Panc1 (cell line): ENCODE data around the gene LRP1B. TPM values are rescaled to one million over a fixed set of nuclear protein-coding genes. Genes with fewer than 3 reads are reported as not detected.

ENCODE experiments used
- ATAC-seq: fragments of 200-7000 bp; cut with Tn5 transposase; 2 replicates; pipeline ENCODE4 v1.9.1; 2020; ENCODE audit warnings: mild to moderate bottlenecking, moderate library complexity
- BruUV-seq: library from RNA; stranded (reverse); fragments of 400-500 nt; replicated peaks from 2 replicates; lab custom pipeline; 2021; lab: Mats Ljungman, UMichigan
- CTCF ChIA-PET: fragments of 300-600 bp; sonication (Branson Sonifier 250); formaldehyde crosslinking; loops from one replicate; lab custom pipeline; 2022; ENCODE audit warnings: antibody characterized with exemption; lab: Charles Lee
- POLR2A ChIA-PET: fragments of 300-600 bp; sonication (Branson Sonifier 250); formaldehyde crosslinking; loops from one replicate; lab custom pipeline; 2022; ENCODE audit warnings: antibody characterized with exemption; lab: Charles Lee
- DNase-seq: peaks from one replicate; pipeline ENCODE4 v3.0.0-alpha.2; 2010; ENCODE audit warnings: low read depth, low spot score
- H3K27ac ChIP-seq: 2 replicates; pipeline ENCODE4 v1.5.1; 2011; ENCODE audit warnings: mild to moderate bottlenecking, low read length, inconsistent platforms
- H3K27me3 ChIP-seq: fragments of 200-500 bp; sonication (Bioruptor generic); 2 replicates; pipeline ENCODE4 v1.6.0; 2014; ENCODE audit warnings: low read length, inconsistent platforms; ENCODE audit not compliant: control insufficient read depth, insufficient read depth
- H3K36me3 ChIP-seq: fragments of 200-500 bp; sonication (Bioruptor generic); 2 replicates; pipeline ENCODE4 v1.5.1; 2014; ENCODE audit warnings: inconsistent platforms, mild to moderate bottlenecking, low read length, moderate library complexity; ENCODE audit not compliant: control insufficient read depth, insufficient read depth
- H3K4me1 ChIP-seq: 2 replicates; pipeline ENCODE4 v1.5.1; 2011; ENCODE audit warnings: inconsistent platforms, mild to moderate bottlenecking, low read length, moderate library complexity; ENCODE audit not compliant: control insufficient read depth, insufficient read depth
- H3K4me3 ChIP-seq, 2 experiments: 2 replicates each; pipeline ENCODE4 v1.5.1; 2011 to 2012; ENCODE audit warnings: low read depth in 2 of 2, low read length in 2 of 2, mild to moderate bottlenecking in 2 of 2, inconsistent platforms in 1 of 2, moderate library complexity in 1 of 2
- H3K9me3 ChIP-seq: fragments of 200-500 bp; sonication (Bioruptor generic); 2 replicates; pipeline ENCODE4 v1.5.1; 2014; ENCODE audit warnings: low read depth, mild to moderate bottlenecking, inconsistent platforms, low read length, moderate library complexity; ENCODE audit not compliant: control insufficient read depth, insufficient read depth
- POLR2AphosphoS5 ChIP-seq: IDR thresholded peaks from 2 replicates; pipeline ENCODE4 v1.6.1; 2012; ENCODE audit warnings: mild to moderate bottlenecking, low read depth, low read length, moderate library complexity
- SIN3A ChIP-seq: IDR thresholded peaks from 2 replicates; pipeline ENCODE4 v1.6.1; 2012; ENCODE audit warnings: low read depth, mild to moderate bottlenecking, low read length, moderate library complexity, borderline replicate concordance; ENCODE audit not compliant: insufficient read depth
- TCF7L2 ChIP-seq: IDR thresholded peaks from 2 replicates; pipeline ENCODE4 v1.6.1; 2011; ENCODE audit warnings: mild to moderate bottlenecking, low read depth, low read length, inconsistent platforms
- in situ Hi-C: cut with HindIII; loops from 2 replicates; pipeline ENCODE4 v1.10.0; 2016; ENCODE audit warnings: low sequenced_read_pairs, low pct_unique_long_range_greater_than_20kb
- intact Hi-C: fragments of 100-400 bp; cut with micrococcal nuclease; formaldehyde crosslinking; loops from one replicate; pipeline ENCODE4 v1.10.0; 2022; ENCODE audit not compliant: unreplicated experiment
- total RNA-seq: library from RNA; stranded (reverse); gene quantifications from one replicate; pipeline ENCODE4 v1.2.1, GENCODE V29; 2021; ENCODE audit not compliant: unreplicated experiment
- TF ChIP-seq, protein P1 (sequence below): fragments of 450-650 bp; IDR thresholded peaks from 2 replicates; pipeline ENCODE4 v1.5.1; 2017; ENCODE audit warnings: mild to moderate bottlenecking
- TF ChIP-seq, protein P2 (sequence below), 2 experiments: IDR thresholded peaks; 2 replicates each; pipeline ENCODE4 v1.6.1; 2011 to 2012; ENCODE audit warnings: low read depth in 2 of 2, control low read depth in 1 of 2, low read length in 1 of 2, mild to moderate bottlenecking in 1 of 2, moderate library complexity in 1 of 2; ENCODE audit not compliant: insufficient read depth in 1 of 2

Gene LRP1B
- total RNA-seq, 1 experiment from 2014 or later: 0.54 TPM

DNA sequence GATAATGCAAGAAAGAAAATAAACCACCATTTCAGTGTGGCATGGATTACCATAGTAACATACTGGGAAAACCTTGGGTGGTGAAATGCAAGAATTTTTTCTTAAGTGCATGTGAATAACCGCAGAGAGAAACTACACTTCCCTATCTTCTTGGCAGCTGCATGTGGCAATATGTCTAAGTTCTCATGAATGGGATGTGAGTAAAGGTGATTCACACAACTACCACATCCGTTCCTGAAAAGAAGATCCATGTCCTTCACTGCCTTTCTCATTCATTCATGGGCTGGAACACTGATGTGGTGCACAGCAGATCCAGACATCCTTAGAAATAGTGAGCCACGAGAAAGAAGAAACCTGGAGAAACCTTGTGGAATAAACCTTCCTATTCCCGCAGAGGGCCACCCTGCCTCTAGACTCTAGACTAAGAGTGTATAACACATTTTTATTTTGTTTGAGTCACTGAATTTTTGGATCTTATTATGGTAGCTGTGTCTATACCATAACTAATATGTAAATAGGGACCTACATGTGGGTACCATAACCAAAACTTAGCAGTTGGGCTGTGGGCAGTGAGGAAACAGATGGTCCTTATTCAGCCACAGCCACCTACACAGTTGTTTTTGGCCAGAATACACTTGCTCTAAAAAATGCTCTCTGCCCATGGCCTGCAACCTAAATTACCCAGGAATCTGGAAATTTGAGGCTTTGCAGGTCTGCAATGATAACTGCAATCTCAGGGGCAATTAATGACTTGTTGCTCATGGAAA is 573.3 kb downstream of the LRP1B start:
- Histone ChIP-seq H3K4me1 (no peaks in the 10 kb centered on the region), H3K36me3 (no peaks in the 10 kb centered on the region), H3K9me3 (no peaks in the 10 kb centered on the region), H3K27me3 (no peaks in the 10 kb centered on the region), H3K27ac (no peak overlapping the region), H3K4me3 (no peak overlapping the region)
- ATAC-seq (no peak), DNase-seq (peak; percentile 25)
- intact Hi-C loops: no loop called here
- TF ChIP-seq, protein P1, sequence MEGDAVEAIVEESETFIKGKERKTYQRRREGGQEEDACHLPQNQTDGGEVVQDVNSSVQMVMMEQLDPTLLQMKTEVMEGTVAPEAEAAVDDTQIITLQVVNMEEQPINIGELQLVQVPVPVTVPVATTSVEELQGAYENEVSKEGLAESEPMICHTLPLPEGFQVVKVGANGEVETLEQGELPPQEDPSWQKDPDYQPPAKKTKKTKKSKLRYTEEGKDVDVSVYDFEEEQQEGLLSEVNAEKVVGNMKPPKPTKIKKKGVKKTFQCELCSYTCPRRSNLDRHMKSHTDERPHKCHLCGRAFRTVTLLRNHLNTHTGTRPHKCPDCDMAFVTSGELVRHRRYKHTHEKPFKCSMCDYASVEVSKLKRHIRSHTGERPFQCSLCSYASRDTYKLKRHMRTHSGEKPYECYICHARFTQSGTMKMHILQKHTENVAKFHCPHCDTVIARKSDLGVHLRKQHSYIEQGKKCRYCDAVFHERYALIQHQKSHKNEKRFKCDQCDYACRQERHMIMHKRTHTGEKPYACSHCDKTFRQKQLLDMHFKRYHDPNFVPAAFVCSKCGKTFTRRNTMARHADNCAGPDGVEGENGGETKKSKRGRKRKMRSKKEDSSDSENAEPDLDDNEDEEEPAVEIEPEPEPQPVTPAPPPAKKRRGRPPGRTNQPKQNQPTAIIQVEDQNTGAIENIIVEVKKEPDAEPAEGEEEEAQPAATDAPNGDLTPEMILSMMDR: no peak
- TF ChIP-seq TCF7L2: no peak
- TF ChIP-seq, protein P2, sequence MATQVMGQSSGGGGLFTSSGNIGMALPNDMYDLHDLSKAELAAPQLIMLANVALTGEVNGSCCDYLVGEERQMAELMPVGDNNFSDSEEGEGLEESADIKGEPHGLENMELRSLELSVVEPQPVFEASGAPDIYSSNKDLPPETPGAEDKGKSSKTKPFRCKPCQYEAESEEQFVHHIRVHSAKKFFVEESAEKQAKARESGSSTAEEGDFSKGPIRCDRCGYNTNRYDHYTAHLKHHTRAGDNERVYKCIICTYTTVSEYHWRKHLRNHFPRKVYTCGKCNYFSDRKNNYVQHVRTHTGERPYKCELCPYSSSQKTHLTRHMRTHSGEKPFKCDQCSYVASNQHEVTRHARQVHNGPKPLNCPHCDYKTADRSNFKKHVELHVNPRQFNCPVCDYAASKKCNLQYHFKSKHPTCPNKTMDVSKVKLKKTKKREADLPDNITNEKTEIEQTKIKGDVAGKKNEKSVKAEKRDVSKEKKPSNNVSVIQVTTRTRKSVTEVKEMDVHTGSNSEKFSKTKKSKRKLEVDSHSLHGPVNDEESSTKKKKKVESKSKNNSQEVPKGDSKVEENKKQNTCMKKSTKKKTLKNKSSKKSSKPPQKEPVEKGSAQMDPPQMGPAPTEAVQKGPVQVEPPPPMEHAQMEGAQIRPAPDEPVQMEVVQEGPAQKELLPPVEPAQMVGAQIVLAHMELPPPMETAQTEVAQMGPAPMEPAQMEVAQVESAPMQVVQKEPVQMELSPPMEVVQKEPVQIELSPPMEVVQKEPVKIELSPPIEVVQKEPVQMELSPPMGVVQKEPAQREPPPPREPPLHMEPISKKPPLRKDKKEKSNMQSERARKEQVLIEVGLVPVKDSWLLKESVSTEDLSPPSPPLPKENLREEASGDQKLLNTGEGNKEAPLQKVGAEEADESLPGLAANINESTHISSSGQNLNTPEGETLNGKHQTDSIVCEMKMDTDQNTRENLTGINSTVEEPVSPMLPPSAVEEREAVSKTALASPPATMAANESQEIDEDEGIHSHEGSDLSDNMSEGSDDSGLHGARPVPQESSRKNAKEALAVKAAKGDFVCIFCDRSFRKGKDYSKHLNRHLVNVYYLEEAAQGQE (IDR thresholded peaks at IDR 0.05; ENCODE audit: insufficient read depth in 1 of 2, low read depth in 2 of 2, low read length in 1 of 2): no peak
- no peak for TF ChIP-seq POLR2AphosphoS5
- no peak for TF ChIP-seq SIN3A
- POLR2A ChIA-PET: no interaction called here
- BruUV-seq: no TSS peak
- CTCF ChIA-PET: no interaction called here
- in situ Hi-C loops: no loop called here

DNA sequence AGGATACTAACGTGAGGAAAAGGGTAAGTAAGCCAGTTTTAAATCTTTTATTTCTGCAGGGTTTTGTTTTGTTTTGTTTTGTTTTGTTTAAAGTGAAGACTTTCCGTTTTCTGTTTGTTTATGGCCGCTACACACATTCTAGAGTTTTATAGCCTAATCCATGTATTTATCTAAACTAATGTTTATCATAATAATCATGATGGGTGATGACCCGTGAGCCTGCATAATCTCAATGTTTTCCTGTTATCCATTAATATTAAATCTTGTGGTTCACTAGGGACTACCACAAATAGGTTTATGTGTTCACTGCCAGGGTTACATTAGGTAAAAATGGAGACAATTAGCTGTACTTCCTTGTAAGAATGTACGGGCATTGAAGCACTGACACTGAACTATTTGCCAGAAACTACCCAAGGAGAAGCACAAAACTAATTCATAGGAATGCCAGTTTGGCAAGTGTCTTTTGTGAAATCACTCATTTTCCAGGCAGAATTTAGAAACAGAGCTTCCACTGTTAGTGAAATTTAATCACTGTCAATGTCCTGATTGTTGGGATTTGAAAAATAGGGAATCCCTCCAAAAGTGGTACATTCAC is 574.8 kb downstream of the LRP1B start:
- TF ChIP-seq, protein P2 (IDR thresholded peaks at IDR 0.05; ENCODE audit: insufficient read depth in 1 of 2, low read depth in 2 of 2, low read length in 1 of 2): no peak
- TF ChIP-seq, protein P1: no peak
- no peak for TF ChIP-seq POLR2AphosphoS5
- TF ChIP-seq TCF7L2: no peak
- no peak for TF ChIP-seq SIN3A

More for the DNA sequence above, 574.8 kb downstream of the LRP1B start:
- DNase-seq (no peak), ATAC-seq (no peak)
- Histone ChIP-seq H3K27ac (no peak overlapping the region), H3K27me3 (no peaks in the 10 kb centered on the region), H3K4me1 (no peaks in the 10 kb centered on the region), H3K9me3 (no peaks in the 10 kb centered on the region), H3K36me3 (no peaks in the 10 kb centered on the region), H3K4me3 (no peak overlapping the region)
- no TSS peak for BruUV-seq
- intact Hi-C loops: no loop called here
- ChIA-PET CTCF (no interaction called here), POLR2A (no interaction called here)
- in situ Hi-C loops: no loop called here
